ENCODE results near the gene HCRTR1. TPM values are rescaled to one million over a fixed set of nuclear protein-coding genes. Genes with fewer than 3 reads are reported as not detected.

HCRTR1 gene
- total and polyA plus RNA-seq, 2 of the 8 experiments (the other 6 are each of a cell fraction or from before 2014, with no cell fraction given) = 0.35 to 0.39 TPM

- TF ChIP-seq CHD7 (IDR thresholded peaks at IDR 0.05; ENCODE audit: insufficient replicate concordance, low read length) (no peak), RBBP5 (IDR thresholded peaks at IDR 0.05; ENCODE audit: borderline replicate concordance, low read depth, low read length) (no peak), FOSL1 (IDR thresholded peaks at IDR 0.05; ENCODE audit: insufficient read depth, low read depth, low read length) (no peak), JUN (IDR thresholded peaks at IDR 0.05; ENCODE audit: low read depth, low read length) (no peak), RFX5 (IDR thresholded peaks at IDR 0.05; ENCODE audit: borderline replicate concordance, low read depth, low read length) (no peak), TBP (IDR thresholded peaks at IDR 0.05; ENCODE audit: low read depth, low read length) (no peak)
Observed at GRCh38 chr1:31580891-31581603, 36.4 kb upstream of the HCRTR1 start (continued).
